Lower leg skin (tissue), 3 donors: ENCODE measurements around the gene GABRB2.

Source experiments
- CTCF ChIP-seq, 3 donors: fragments of 450-650 bp; IDR thresholded peaks; one replicate each; pipeline ENCODE4 v1.5.1; 2016; ENCODE audit warnings: antibody characterized with exemption in 3 of 3, mild to moderate bottlenecking in 3 of 3, moderate library complexity in 2 of 3
- POLR2A ChIP-seq, 2 donors: fragments of 450-650 bp; IDR thresholded peaks; one replicate each; pipeline ENCODE4 v1.6.1; 2016 to 2017; ENCODE audit warnings: antibody characterized with exemption in 2 of 2, mild to moderate bottlenecking in 1 of 2, moderate library complexity in 1 of 2

GRCh38 chr5:161481922-161482321, 64.6 kb downstream of the GABRB2 start:
- no peak for TF ChIP-seq CTCF (IDR thresholded peaks at IDR 0.05)
- no peak for TF ChIP-seq POLR2A (IDR thresholded peaks at IDR 0.05)
